ENCODE results near the gene WTIP.
A peak's percentile ranks its signal among the peaks of the same experiment; 100 is the strongest.
"Not testable (repeated sequence)": the region's sequence is repeated elsewhere in the genome, so short reads cannot be mapped to it uniquely, and the experiment has no call there.

WTIP gene

DNA sequence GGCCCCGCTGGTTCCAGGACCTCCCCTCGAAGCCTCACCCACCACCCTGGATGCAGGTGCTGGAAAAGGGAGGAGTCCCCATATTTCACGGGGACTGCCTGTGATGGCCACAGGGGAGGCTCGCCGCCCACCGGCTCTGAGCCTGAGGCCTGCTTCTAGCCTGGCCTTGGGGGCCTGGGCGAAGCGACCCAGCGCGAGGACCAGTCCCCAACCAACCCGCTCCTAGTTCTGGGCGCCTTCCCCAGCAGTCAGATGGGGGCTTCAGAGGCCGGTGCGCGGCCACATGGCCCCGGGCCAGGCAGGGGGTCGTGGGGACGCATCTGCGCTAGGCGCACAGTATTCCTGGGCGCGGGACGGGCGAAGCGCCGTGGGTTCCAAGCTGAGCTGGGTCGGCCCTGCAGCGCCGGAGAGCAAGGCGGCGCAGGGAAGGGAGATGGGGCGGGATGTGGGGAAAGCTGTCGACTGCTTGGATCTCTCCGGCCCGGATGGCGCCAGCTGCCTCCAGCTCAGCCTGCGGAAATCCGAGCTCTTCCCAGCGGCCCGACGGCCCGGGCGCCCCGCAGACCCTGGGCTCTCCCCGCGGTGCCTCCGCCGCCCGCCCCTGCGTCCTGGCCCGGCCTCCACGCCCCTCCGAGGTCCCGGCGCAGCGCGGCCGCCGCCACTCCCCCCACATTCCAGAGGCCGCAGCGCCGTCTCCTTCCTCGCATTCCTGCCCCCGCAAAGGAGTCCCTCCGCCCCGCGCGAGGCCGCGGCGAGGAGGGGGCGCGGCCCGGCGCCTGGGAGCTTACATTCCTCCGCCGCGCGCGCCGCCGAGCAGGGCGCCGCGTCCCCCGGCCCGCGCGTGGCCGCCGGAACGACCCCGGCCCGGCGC, at the start of gene WTIP:
TSS of gene WTIP (plus strand) at position 788 of the 871 bp plus-strand sequence. CDS start 217 bp downstream, outside the sequence.
- DNase-seq (ENCODE audit: low read depth in 2 of 2), result peak; percentile 84 to 85

GRCh38 chr19:34432797-34433196, 48.8 kb upstream of the WTIP start:
- no peak for DNase-seq (ENCODE audit: low read depth in 2 of 2)

GRCh38 chr19:34436716-34437115, 44.8 kb upstream of the WTIP start:
- no peak for DNase-seq (ENCODE audit: low read depth in 2 of 2)

GRCh38 chr19:34448191-34448590, 33.4 kb upstream of the WTIP start:
- DNase-seq (ENCODE audit: low read depth in 2 of 2), result no peak

GRCh38 chr19:34452723-34453122, 28.8 kb upstream of the WTIP start:
- no peak for DNase-seq (ENCODE audit: low read depth in 2 of 2)

DNA sequence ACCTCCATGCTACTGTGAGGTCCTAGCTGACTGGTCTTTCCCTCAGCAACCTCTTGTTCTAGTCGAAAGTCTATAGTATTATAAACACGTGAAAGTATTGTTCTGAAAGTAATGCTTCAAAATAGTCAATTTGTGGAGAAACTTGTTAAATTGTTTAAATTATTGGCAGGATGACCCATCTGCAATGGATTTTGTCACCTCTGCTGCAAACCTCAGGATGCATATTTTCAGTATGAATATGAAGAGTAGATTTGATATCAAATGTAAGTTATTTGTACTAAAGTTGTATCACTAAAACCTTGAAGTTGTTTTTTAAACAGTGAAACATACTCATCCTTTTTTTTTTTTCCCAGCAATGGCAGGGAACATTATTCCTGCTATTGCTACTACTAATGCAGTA, 27.5 kb upstream of the WTIP start:
- DNase-seq (ENCODE audit: low read depth in 2 of 2), result peak; percentile 40

- no peak for DNase-seq (ENCODE audit: low read depth in 2 of 2)
Observed at GRCh38 chr19:34454685-34455084, 26.9 kb upstream of the WTIP start.

DNA sequence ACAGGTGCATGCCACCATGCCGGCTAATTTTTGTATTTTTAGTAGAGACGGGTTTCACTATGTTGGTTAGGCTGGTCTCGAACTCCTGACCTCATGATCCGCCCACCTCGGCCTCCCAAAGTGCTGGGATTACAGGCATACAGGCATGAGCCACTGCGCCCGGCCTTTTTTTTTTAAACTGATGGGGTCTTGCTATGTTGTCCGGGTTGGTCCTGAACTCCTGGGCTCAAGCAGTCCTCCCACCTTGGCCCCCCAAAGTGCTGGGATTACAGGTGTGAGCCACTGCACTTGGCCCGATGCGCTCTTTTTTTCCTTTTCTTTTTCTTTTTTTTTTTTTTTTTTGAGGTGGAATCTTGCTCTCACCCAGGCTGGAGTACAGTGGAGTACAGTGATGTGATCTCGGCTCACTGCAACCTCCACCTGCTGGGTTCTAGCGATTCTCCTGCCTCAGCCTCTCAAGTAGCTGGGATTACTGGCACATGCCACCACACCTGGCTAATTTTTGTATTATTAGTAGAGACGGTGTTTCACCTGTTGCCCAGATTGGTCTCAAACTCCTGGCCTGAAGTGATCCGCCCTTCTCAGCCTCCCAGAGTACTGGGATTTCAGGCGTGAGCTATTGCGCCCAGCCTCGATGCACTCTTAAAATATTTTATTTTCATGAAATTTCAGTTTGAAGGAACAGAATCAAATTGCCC, 25.6 kb upstream of the WTIP start:
- DNase-seq (ENCODE audit: low read depth in 2 of 2), result not testable (repeated sequence)

DNA sequence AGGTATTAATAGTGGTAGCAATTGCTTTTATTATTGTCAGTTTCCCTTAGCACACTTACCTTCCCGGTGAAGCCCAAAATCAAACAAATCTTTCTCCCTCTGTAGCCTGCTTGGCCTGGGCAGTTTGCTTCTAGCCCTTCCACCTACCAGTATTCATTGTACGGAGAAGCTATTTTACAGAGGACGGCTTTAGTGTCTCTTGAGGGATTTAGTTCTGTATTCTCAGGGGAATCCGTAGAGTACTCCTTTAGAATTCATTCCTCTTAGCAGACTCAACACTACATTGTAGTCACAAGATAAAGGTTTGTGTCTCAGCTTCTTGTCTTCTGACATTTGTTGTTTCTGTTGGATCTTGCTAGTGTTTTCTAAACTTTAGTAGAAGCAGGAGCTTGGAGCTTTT, 24.1 kb upstream of the WTIP start:
- DNase-seq (ENCODE audit: low read depth in 2 of 2), result no peak

DNA sequence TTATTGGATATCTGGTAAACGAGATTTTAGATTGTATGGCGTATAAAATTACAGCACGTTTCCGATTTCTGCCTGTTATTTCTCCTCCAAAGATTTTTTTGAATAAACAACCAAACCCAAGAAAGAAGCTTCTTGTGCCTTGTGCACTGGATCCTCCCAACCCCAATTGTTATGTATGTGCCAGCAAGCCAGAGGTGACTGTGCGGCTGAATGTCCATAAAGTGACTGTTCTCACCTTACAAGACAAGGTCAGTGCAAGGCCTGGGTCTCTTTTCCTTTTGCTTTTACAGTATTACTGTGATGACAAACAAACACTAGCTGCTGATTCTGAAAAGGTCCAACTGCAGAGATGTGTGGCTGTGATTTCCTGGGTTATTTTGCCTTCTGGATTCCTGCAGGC, 22.9 kb upstream of the WTIP start:
- DNase-seq (ENCODE audit: low read depth in 2 of 2), result no peak

DNA sequence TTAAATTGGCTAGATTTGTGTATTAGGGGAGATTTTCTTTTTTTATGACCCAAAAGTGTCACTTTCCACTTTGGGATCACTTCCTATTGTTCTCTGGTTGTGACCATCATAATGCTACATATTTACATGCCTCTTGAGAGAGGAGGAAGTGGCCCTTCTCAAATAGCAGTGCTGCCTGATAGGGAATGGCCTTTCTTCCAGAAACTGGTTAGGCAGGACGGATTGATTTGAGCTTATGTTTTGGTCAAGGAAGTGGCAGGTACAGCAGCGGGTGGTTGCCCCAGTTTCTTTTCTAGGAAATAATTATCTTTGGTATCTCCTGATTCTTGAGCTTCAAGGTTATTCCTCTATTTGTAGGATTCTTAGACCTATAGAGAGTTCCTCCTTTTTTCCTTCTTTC, 21.9 kb upstream of the WTIP start:
- no peak for DNase-seq (ENCODE audit: low read depth in 2 of 2)

GRCh38 chr19:34461375-34462100, 20.0 kb upstream of the WTIP start:
- no peak for DNase-seq (ENCODE audit: low read depth in 2 of 2)

- DNase-seq (ENCODE audit: low read depth in 2 of 2), result not testable (repeated sequence)
Observed at GRCh38 chr19:34464785-34465184, 16.8 kb upstream of the WTIP start.

GRCh38 chr19:34468409-34468808, 13.1 kb upstream of the WTIP start:
- DNase-seq (ENCODE audit: low read depth in 2 of 2), result no peak

DNA sequence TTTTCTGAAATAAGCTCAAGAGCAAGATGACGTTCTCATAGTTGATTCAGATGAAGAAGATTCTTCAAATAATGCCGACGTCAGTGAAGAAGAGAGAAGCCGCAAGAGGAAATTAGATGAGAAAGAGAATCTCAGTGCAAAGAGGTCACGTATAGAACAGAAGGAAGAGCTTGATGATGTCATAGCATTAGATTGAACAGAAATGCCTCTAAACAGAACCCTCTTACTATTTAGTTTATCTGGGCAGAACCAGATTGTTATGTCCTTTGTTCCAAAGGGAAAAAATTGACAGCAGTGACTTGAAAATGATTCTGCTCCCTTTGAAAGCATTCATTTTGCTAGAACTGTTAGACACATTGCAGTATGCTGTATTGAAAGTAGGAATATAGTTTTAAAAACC, 12.5 kb upstream of the WTIP start:
- DNase-seq (ENCODE audit: low read depth in 2 of 2), result not testable (repeated sequence)

DNA sequence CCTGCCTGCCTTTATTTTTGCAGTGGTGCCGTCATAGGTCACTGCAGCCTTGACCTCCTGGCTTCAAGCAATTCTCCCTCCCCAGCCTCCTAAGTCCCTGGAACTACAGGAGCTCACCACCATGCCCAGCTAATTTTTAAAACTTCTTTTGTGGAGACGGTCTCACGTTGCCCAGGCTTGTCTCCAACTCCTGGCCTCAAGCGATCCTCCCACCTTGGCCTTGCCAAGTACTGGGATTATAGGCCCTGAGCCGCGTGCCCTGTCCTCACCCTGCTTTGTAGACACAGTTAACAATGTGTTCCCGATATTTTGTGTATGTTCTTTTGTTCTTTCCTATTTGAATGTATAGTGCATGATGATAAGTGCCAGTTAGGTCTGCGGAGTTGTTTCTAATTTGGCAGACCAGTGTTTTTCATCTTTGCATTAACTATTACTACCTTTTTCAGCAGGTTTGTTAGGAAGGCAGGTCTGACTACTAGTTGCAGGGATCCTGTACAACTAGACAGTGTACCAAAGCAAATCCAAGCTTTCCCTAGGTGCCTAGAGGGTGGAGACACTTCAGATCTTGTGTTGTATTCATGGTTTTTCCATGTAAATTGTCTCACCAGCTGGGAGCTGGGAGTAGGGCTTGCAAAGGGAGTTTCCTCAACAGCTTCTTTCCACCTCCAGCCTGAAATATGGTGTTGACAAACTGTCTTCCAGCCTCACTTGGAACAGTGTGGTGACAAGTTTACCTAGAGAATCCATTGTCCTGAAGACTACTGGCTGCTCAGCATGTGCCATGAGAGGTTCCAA, 9.5 kb upstream of the WTIP start:
- no peak for DNase-seq (ENCODE audit: low read depth in 2 of 2)

- DNase-seq (ENCODE audit: low read depth in 2 of 2), result no peak
Observed at GRCh38 chr19:34474233-34474989, 7.1 kb upstream of the WTIP start.

GRCh38 chr19:34475026-34475974, 6.3 kb upstream of the WTIP start:
- peak; percentile 52 to 56 for DNase-seq (ENCODE audit: low read depth in 2 of 2)

DNA sequence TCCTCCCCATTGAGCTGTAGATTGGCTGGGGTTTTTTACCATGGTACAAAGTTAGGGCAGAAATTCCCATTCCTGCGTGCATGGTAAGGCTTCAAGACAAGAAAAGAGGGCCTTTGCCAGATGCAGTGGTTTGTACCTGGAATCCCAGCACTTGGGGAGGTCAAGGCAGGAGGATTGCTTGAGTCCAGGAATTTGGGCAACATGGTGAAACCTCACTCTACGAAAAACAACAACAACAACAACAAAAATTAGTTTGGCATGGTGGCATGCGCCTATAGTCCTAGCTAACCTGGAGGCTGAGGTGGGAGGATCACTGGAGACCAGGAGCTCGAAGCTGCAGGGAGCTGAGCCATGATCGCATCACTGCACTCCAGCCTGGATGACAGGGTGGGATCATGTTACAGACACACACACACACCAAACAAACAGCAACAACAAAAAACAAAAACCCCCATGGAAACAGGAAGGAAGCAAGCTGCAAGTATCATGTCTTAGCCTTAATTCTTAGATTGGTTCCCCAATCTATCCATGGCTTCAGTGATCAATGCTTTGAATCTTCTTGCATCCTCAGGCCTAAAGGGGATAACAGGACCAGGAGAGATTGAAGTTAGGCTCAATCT, 5.5 kb upstream of the WTIP start:
- DNase-seq (ENCODE audit: low read depth in 2 of 2), result no peak
